ENCODE results near the gene RBM6.
"Not testable (repeated sequence)": the region's sequence is repeated elsewhere in the genome, so short reads cannot be mapped to it uniquely, and the experiment has no call there.

The RBM6 gene

DNA sequence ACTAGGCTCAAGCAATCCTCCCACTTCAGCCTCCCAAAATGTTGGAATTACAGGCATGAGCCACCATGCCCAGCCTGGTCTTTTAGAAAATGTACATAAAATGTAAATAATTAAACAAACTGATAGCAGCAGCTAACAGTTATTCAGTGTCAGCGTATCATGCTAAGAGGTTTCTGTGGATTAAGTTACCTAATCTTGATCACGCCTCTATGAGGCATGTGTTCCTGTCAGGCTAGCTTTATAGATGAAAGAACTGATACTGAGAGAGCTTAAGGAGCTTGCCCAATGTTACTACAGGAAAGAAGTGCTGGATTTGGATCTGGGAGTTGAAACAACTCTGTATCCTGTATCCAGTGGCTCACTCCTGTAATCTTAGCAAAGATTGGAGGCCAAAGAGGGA, 25.0 kb upstream of the RBM6 start:
- no peak for DNase-seq

DNA sequence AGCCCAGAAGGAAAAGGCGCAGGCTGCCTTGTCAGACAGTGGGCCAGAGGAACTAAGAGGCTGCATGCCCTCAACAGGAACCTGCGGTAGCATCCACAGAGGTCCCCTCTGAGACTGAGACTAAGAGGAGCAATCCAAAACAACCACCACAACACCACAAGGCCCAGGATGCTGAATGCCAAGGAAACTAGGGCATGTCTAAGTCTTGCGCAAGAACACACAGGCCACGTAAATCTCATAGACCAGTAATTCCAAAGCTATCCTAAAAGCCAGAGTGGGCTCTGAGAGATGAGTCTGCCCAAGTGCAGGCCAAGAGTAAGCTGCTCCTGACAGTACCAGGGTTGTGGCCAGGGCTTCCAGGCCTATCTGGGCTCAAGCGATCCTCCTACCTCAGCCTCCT, 23.3 kb upstream of the RBM6 start:
- DNase-seq, result no peak

DNA sequence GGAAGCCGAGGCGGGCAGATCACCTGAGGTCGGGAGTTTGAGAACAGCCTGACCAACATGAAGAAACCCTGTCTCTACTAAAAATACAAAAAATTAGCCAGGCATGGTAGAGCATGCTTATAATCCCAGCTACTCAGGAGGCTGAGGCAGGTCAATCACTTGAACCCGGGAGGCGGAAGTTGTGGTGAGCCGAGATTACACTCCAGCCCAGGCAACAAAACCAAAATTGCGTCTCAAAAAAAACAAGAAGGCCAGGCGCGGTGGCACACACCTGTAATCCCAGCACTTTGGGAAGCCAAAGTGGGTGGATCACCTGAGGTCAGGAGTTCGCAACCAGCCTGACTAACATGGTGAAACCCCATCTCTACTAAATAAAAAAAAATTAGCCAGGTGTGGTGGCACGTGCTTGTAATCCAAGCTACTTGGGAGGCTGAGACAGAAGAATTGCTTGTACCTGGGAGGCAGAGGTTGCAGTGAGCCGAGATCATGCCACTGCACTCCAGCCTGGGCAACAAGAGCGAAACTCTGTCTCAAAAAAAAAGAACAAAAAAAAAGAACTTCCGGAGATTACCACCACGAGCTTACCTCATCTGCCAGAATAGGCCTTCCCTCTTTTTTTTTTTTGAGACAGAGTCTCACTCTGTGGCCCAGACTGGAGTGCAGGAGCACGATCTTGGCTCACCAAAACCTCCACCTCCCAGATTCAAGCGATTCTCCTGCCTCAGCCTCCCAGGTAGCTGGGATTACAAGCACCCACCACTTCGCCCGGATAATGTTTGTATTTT, 22.0 kb upstream of the RBM6 start:
- DNase-seq, result not testable (repeated sequence)

DNA sequence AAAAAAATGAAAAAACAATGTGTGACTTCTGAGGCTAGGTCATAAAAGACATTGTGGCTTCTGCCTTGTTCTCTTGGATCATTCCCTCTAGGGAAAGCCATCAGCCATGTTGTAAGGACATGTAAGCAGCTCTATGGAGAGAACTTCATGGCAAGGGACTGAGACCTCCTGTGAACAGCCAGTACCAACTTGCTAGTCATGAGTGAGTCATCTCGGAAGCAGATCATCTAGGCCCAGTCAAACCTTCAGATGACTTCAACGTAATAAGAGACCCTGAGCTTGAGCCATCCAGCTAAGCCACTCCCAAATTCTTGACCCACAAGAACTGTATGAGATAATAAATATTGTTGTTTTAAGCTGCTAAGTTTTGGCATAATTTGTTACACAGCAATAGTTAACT, 15.3 kb upstream of the RBM6 start:
- DNase-seq, result no peak

DNA sequence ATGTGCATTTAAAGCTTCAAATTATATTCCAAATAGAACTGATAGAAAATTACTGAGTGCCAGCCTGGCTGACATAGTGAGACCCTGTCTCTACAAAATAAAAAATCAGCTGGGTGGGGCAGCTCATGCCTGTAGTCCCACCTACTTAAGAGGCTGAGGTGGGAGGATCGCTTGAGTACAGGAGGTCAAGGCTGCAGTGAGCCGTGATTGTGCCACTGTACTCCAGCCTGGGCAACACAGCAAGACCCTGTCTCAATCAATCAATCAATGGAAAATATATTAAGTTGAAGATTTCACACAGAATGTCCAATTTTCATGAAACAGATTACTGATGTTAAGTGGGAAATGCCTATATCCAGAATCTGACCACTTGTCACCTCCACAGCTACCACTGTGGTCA, 14.5 kb upstream of the RBM6 start:
- no peak for DNase-seq

DNA sequence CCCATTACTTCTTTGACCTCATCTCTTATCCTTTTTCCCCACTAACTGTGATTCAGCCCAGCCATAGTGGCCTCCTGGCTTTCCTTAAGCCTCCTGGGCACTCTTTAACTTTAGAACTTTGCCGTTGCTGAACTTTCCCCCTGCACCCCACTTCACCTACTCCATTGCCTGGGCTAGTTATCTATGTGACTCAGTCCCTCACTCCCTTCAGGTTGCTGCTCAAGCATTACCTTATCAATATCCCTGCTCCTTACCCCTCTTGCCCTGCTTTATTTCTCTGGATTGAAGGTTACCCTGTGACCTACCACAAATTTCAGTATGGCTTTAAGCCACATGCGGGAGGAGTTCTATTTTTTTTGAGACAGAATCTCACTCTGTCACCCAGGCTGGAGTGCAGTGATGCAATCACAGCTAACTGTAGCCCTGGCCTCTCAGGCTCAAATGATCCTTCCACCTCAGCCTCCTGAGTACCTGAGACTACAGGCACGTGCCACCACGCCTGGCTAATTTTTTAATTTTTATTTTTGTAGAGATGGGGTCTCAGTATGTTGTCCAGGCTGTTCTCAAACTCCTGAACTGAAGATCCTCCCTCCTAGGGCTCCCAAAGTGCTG, 13.7 kb upstream of the RBM6 start:
- no peak for DNase-seq

DNA sequence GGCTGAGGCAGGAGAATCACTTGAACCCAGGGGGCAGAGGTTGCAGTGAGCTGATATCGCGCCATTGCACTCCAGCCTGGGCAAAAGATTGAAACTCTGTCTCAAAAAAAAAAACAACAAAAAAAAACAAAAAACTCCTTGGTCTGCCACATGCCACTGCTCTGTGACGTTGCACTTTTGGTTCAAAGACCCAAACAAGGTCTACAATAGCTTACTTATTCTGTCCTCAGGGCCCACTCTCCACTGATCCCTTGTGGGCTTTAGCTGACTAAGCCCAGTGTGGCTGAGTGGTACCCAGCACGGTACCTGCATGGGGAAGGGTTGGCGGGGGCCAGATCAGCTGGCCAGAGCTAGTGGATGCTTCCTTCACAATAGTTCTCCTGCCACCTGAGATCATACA, 12.2 kb upstream of the RBM6 start:
- no peak for DNase-seq

DNA sequence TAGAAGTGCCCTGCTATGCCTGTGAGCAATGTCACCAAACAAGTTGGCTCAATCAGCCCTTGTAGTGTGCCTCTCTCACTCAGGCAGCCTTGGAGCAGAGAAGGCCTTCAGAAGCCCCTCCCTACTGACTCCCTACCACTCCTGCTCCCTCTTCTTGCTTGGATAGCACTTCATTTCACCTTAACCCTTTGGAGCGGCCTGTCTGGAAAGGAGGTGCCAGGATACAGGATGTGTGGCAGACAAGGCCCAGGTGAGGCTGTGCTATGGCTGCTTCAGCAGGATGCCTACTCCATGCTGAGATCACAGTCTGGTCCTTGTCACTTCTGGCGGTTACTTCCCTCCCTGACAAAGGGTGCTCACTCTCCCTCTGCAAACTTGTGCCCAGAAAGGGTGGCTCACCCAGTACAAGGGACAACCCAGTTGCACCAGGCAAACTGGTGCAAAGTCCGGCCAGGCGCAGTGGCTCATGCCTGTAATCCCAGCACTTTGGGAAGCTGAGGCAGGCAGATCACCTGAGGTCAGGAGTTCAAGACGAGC, 11.4 kb upstream of the RBM6 start:
- DNase-seq, result no peak

DNA sequence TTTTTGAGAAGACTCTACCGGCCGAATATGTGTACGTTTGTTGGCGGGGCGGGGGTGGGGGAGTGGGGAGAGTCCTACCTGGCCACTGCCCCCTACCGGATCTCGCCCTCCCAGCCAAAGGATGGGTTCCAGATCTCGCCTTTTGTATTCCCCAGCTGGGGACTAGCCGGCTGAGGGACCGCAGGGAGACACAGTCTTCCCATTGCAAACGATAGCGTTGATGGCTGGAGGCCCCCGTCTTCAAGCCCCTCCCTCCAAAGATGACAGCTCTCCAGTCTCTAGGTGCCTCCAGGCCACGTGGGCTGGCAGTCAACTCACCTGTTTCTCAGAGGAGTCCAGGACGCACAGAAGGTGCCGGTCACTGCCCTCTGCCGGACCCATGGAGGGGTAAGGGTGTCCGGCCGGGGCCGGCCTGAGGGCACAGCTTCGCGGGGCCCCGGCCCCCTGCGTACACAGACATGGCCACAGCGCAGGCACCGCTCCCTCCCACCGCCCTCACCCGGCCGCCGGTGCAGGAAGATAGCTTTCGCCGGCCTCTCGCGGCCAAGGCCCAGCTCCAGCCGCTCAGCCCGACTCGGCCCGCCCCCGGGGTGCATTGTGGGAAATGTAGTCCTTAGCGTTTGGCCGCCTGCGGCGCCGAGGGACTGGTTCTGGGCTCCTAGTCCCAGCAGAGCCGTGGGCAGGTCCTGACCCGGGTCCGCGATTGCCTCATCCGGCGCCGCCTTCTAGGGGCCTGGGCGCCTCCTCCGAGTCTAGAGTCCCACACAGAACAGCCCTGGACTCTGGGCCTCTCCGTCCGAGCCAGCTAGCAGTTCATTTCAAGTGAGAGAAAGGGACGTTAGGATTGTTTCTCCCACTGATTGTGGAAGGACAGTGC, 10.4 kb upstream of the RBM6 start, which contains the start of gene MON1A:
TSS of gene MON1A (minus strand) at position 521 of the 877 bp plus-strand sequence. CDS start 16,465 bp downstream, outside the sequence.
- DNase-seq, result peak; percentile 35

DNA sequence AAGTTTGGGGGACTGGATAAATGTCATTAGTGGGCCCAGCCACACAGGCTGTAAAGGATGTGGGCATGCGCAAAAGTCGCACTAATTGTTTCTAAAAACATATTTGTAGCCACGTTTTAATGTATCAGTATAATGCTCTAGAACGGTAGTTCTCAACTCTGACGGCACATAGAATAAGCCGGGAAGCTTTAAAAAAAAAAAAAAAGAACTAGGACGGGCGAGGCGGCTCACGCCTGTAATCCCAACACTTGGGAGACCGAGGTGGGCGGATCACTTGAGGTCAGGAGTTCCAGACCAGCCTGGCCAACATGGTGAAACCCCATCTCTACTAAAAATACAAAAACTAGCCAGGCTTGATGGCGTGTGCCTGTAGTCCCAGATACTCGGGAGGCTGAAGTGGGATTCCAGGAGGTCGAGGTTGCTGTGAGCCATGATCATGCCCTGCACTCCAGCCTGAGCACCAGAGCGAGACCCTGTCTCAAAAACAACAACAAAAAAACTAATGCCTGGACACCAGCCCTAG, 9.7 kb upstream of the RBM6 start:
- no peak for DNase-seq

DNA sequence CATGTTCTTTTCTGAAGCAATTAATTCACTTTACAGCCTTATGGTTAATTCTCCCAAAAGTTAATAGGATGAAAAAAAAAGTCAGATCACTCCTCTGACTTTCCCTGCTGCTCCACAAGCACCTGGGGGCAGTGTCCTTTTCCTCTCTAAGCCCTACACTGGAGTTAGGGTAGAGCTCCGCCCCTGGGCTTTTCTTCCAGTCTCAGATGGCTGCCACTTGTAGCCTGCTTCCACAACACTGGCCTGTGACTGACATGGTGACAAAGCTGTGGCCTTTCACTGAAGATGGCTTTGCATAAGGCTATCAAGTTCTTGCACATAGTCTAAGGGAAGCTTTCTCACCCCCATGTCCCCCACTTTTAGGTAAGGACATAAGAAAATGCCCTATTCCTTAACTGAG, 9.0 kb upstream of the RBM6 start:
- DNase-seq, result no peak

DNA sequence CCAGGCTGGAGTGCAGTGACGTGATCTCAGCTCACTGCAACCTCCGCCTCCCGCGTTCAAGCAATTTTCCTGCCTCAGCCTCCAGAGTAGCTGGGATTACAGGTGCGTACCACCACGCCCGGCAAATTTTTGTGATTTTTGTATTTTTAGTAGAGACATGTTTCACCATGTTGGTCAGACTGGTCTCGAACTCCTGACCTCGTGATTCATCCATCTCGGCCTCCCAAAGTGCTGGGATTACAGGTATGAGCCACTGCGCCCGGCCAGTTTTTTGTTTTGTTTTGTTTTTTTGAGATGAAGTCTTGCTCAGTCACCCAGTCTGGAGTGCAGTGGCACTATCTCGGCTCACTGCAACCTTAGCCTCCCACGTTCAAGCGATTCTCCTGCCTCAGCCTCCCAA, 7.7 kb upstream of the RBM6 start:
- not testable (repeated sequence) for DNase-seq

DNA sequence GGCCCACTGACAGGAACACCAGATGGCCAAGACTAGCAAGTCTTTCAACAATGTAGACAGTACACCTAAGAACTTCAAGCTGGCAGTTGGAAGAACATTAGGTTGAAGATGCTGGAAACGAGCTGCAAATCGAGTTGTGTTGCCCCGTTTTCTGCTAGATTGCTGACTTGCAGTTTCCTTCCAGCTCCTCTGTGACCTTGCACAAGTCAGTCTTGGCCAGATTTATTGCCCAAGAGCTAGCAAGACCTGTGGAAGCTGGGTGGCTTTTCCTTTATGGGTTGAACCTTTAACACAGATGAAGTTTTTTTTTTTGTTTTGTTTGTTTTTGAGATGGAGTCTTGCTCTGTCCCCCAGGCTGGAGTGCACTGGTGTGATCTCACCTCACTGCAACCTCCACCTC, 2.9 kb upstream of the RBM6 start:
- DNase-seq, result no peak

DNA sequence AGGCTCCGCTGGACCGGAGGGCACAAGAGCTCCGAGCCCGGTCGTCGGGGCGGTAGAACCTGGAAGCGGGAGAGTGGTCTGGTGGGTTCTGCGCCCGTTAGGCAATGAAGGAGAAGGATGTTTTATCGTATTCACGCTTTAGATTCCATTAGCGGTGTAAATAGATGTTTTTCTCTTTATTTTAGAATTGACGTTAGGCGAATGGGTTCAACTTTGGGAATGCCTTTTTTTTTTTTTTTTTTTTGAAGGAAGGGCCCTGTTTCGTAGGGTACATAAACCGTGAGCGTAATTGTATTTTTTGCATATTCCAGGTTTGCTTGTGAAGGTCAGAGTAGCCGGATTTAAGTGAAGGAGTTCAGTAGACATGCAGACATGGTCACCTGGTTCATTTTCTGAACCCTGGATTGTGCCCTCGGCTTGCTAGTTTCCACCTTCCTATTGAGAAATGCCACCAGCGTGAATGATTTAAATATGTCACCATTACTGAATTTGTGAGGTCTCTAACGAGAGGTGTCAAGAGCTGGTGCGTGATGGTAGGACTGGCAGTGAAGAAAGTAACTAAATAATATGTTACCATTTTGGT, 808 bp downstream of the RBM6 start:
- no peak for DNase-seq

DNA sequence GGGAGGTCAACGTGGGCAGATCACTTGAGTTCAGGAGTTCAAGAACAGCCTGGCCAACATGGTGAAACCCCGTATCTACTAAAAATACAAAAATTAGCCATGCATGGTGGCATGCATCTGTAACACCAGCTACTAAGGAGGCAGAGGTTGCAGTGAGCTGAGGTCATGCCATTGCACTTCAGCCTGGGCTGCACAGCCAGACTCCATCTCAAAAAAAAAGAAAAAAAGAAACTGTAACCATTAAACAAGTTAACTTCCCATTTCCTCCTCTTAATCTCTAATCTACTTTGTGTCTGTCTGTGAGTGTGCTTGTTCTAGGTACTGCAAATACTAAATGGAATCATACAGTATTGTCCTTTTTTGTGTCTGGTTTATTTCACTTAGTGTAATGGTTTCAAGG, 2.7 kb downstream of the RBM6 start:
- no peak for DNase-seq

DNA sequence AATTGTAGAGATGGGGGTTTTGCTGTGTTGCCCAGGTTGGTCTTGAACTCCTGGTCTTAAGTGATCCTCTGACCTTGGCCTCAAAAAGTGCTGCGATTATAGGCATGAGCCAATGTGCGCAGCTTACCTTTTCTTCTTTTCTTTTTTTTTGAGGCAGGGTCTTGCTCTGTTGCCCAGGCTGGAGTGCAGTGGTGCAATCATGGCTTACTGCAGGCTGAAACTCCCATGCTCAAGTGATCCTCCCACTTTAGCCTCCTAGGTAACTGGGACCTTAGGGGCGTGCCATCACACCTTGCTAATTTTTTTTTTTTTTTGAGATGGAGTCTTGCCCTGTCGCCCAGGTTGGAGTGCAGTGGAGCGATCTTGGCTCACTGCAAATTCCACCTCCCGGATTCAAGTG, 13.0 kb downstream of the RBM6 start:
- DNase-seq, result no peak

DNA sequence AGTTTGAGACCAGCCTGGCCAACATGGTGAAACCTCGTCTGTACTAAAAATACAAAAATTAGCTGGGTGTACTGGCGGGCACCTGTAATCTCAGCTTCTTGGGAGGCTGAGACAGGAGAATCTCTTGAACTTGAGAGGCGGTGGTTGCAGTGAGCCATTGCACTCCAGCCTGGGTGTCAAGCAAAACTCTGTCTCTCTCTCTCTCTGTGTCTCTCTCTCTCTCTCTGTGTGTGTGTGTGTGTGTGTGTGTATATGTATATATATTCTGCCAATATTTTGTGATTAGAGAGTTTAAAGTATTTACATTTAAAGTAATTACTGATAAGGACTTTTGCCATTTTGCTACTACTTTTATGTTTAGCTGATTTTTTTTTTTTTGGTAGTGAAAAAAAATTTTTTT, 15.7 kb downstream of the RBM6 start:
- no peak for DNase-seq

DNA sequence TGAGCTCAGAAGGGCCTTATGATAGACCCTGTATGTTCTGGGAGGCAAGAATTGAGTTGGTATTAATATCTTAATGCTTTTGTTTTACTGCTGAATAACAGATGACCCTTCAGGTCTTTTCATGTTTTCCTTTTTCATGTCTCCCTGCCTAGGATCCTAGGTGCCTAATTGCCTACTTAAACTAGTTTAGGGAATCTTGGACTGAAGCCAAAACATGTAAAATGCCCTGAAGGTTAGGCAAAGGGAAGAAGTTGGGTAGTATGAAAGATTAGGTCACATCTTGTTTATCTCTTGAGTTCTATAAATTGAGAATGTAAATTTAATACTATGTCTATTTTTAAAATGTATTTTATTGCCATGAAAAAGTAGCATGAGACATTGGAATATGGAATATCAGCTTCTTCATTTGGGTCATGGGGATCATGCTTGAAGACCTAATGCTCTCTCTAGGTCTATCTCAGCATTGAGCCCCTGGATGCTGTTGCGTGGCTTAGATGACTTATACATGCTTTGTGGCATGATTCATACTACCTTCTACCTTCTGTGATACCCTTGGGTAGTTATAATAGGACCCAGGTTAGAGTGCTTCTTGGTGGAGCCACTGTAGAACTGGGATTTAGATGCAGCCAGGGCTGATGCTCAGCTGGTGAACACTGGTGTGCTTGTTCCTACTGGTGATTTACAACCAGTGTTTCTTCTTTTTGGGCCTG, 26.4 kb downstream of the RBM6 start:
- DNase-seq, result no peak

DNA sequence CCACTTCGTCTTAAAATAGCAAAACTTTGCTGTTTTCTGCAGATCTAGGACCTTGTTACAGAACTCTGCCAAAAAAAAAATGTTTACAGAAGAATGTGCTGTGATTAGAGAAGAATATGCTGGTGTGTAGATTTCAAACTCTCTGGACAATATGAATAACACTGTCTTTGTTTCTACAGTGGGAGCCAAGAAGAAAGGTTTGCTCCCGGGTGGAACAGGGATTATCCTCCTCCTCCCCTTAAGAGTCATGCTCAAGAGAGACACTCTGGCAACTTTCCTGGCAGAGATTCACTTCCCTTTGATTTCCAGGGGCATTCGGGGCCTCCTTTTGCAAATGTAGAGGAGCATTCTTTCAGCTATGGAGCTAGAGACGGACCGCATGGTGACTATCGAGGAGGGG, 27.3 kb downstream of the RBM6 start:
- no peak for DNase-seq

DNA sequence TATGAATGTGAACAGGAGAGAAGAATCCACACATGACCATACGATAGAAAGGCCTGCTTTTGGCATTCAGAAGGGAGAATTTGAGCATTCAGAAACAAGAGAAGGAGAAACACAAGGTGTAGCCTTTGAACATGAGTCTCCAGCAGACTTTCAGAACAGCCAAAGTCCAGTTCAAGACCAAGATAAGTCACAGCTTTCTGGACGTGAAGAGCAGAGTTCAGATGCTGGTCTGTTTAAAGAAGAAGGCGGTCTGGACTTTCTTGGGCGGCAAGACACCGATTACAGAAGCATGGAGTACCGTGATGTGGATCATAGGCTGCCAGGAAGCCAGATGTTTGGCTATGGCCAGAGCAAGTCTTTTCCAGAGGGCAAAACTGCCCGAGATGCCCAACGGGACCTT, 28.4 kb downstream of the RBM6 start:
- no peak for DNase-seq

DNA sequence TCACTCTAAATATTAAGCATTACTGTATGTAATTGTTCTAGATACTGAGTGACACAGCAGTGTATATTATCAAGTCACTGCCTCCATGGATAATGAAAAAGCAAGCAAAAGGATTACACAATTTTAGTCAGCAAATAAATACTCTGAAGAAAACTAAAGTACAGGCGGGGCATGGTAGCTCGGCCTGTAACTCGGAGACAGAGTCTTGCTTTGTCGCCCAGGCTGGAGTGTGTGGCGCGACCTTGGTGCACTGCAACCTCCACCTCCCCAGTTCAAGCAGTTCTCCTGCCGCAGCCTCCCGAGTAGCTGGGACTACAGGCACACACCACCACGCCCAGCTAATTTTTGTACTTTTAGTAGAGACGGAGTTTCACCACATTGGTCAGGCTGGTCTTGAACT, 32.7 kb downstream of the RBM6 start:
- DNase-seq, result no peak

DNA sequence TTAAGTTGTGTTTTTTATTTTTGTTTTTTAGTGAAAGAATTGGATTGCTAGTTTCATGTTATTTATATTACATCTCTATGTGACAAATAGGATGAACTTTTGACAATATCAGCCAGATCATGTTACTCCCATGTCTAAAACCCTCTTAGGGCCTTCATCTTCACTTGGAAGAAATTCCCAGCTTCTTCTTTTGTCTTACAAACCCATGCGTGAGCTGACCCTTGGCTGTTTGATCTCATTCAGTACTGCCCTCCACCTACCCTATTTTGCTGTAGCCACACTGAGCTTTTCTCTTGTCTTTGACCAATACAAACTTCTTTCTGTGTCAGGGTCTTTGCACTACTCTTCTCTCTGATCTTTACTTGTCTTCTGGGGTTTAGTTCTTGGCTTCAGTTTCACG, 37.0 kb downstream of the RBM6 start:
- no peak for DNase-seq
